ENCODE measurements around the gene WDR54.

GRCh38 chr2:74399785-74400184 lies 21.7 kb upstream of the WDR54 start:
- TF ChIP-seq REST (IDR thresholded peaks at IDR 0.05; ENCODE audit: insufficient read depth in 1 of 2, low read depth in 2 of 2, low read length in 1 of 2) (no peak), SIN3A (IDR thresholded peaks at IDR 0.05; ENCODE audit: borderline replicate concordance, insufficient read depth, low read depth, low read length) (no peak)
- TF ChIP-seq, protein P1, sequence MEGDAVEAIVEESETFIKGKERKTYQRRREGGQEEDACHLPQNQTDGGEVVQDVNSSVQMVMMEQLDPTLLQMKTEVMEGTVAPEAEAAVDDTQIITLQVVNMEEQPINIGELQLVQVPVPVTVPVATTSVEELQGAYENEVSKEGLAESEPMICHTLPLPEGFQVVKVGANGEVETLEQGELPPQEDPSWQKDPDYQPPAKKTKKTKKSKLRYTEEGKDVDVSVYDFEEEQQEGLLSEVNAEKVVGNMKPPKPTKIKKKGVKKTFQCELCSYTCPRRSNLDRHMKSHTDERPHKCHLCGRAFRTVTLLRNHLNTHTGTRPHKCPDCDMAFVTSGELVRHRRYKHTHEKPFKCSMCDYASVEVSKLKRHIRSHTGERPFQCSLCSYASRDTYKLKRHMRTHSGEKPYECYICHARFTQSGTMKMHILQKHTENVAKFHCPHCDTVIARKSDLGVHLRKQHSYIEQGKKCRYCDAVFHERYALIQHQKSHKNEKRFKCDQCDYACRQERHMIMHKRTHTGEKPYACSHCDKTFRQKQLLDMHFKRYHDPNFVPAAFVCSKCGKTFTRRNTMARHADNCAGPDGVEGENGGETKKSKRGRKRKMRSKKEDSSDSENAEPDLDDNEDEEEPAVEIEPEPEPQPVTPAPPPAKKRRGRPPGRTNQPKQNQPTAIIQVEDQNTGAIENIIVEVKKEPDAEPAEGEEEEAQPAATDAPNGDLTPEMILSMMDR (IDR thresholded peaks at IDR 0.05), result peak; percentile 68
